ENCODE results near the gene RELCH. TPM values are rescaled to one million over a fixed set of nuclear protein-coding genes. Genes with fewer than 3 reads are reported as not detected.

Gene RELCH
- total and polyA plus RNA-seq, 2 of the 13 experiments (the other 11 are each of a cell fraction or from before 2014, with no cell fraction given), result 5.6 to 31.7 TPM

DNA sequence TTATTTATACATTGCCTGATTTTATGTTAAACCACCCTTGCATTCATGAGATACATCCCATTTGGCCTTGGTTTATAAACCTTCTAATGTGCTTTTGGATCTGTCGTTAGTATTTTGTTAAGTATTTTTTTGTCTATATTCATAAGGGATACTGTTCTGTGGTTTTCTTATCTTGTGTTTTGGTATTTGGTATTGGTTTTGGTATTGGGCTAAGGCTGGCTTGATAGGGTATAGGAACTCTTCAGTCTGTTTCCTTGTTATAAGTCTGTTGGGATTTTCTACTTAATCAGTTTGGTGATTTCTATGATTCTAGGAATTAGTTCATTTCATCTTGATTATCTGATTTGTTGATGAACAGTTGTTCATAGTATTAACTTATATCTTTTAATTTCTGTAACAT lies 49.2 kb downstream of the RELCH start:
- no peak for DNase-seq (ENCODE audit: low spot score)
- Histone ChIP-seq H3K9me3 (ENCODE audit: low read length) (no peaks in the 10 kb centered on the region), H2AFZ (ENCODE audit: low read length) (no peak overlapping the region), H3K4me2 (ENCODE audit: low read depth, low read length) (no peak overlapping the region), H4K20me1 (ENCODE audit: insufficient read depth, low read length) (no peaks in the 10 kb centered on the region), H3K79me2 (ENCODE audit: insufficient read depth, low read length) (no peaks in the 10 kb centered on the region), H3K27ac (ENCODE audit: extremely low read length, insufficient read depth, low read length) (no peak overlapping the region), H3K36me3 (replicated peaks in 1 of 2; ENCODE audit: control insufficient read depth in 1 of 2, insufficient read depth in 2 of 2, low read length in 2 of 2) (peaks cover 4 to 19% of the 10 kb centered on the region in 2 experiments; a peak in 3 of 5 replicates), H3K9ac (ENCODE audit: insufficient read depth, low read depth, low read length) (no peak overlapping the region), H3K4me3 (replicated peaks in 1 of 3; ENCODE audit: insufficient read depth in 1 of 3, low read depth in 2 of 3, low read length in 3 of 3) (no peak overlapping the region), H3K27me3 (ENCODE audit: control insufficient read depth in 1 of 2, insufficient read depth in 2 of 2, low read length in 2 of 2) (no peaks in the 10 kb centered on the region), H3K4me1 (ENCODE audit: insufficient read depth, low read length) (no peaks in the 10 kb centered on the region)
- CTCF ChIA-PET (ENCODE audit: low intra/inter-chr PET ratio, low total read pairs), result no interaction called here
- POLR2A ChIA-PET, result no interaction called here
- no peak for TF ChIP-seq ZSCAN12 (CRISPR knock-in tag; IDR thresholded peaks at IDR 0.05)
- TF ChIP-seq ZNF746 (CRISPR knock-in tag; IDR thresholded peaks at IDR 0.05), result no peak
- TF ChIP-seq ZNF660 (CRISPR knock-in tag; IDR thresholded peaks at IDR 0.05; ENCODE audit: borderline replicate concordance, low read depth), result no peak
- TF ChIP-seq, protein P1, sequence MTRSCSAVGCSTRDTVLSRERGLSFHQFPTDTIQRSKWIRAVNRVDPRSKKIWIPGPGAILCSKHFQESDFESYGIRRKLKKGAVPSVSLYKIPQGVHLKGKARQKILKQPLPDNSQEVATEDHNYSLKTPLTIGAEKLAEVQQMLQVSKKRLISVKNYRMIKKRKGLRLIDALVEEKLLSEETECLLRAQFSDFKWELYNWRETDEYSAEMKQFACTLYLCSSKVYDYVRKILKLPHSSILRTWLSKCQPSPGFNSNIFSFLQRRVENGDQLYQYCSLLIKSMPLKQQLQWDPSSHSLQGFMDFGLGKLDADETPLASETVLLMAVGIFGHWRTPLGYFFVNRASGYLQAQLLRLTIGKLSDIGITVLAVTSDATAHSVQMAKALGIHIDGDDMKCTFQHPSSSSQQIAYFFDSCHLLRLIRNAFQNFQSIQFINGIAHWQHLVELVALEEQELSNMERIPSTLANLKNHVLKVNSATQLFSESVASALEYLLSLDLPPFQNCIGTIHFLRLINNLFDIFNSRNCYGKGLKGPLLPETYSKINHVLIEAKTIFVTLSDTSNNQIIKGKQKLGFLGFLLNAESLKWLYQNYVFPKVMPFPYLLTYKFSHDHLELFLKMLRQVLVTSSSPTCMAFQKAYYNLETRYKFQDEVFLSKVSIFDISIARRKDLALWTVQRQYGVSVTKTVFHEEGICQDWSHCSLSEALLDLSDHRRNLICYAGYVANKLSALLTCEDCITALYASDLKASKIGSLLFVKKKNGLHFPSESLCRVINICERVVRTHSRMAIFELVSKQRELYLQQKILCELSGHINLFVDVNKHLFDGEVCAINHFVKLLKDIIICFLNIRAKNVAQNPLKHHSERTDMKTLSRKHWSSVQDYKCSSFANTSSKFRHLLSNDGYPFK (CRISPR knock-in tag; IDR thresholded peaks at IDR 0.05; ENCODE audit: borderline replicate concordance), result no peak
- no peak for TF ChIP-seq GPN1 (CRISPR knock-in tag; IDR thresholded peaks at IDR 0.05; ENCODE audit: borderline replicate concordance)
- TF ChIP-seq, protein P2, sequence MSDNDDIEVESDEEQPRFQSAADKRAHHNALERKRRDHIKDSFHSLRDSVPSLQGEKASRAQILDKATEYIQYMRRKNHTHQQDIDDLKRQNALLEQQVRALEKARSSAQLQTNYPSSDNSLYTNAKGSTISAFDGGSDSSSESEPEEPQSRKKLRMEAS (IDR thresholded peaks at IDR 0.05), result no peak
- no peak for ATAC-seq
- 98% methylated on average over 1 of the region's 1 CpG for WGBS (ENCODE audit: low lambda C conversion rate)
- intact Hi-C loops (cut with micrococcal nuclease; ENCODE audit: unreplicated experiment), result no loop called here
- in situ Hi-C loops (cut with HindIII; ENCODE audit: extremely low pct_ligation_motif_present, low pct_unique_long_range_greater_than_20kb), result no loop called here
- FAIRE-seq, result no peak
- BruUV-seq (replicated peaks), result no TSS peak
